HG03457 (cell line): ENCODE measurements around the gene EFCAB12.

Source experiments
- ATAC-seq: cut with Tn5 transposase; IDR thresholded peaks from one replicate; pipeline ENCODE4 v1.9.1; 2021; ENCODE audit warnings: moderate number of reproducible peaks; ENCODE audit not compliant: unreplicated experiment

Gene EFCAB12

GRCh38 chr3:129428376-129429079 is at the start of gene EFCAB12:
TSS of gene EFCAB12 (minus strand) at chr3:129428636. CDS start at chr3:129428488, 148 bp downstream.
- no peak for ATAC-seq

GRCh38 chr3:129476586-129476985 is 48.1 kb upstream of the EFCAB12 start:
- no peak for ATAC-seq

- no peak for ATAC-seq
These were observed 47.4 kb upstream of the EFCAB12 start for GRCh38 chr3:129475863-129476262.

- ATAC-seq = no peak
These were observed 46.8 kb upstream of the EFCAB12 start for GRCh38 chr3:129474984-129475804.

GRCh38 chr3:129473769-129474152 is 45.3 kb upstream of the EFCAB12 start:
- no peak for ATAC-seq

GRCh38 chr3:129473067-129473768 is 44.8 kb upstream of the EFCAB12 start:
- ATAC-seq = no peak

GRCh38 chr3:129470861-129471260 is 42.4 kb upstream of the EFCAB12 start:
- ATAC-seq = no peak

GRCh38 chr3:129469026-129469425 is 40.6 kb upstream of the EFCAB12 start:
- ATAC-seq = no peak

- no peak for ATAC-seq
These were observed 39.5 kb upstream of the EFCAB12 start for GRCh38 chr3:129467932-129468331.

GRCh38 chr3:129463716-129464115 is 35.3 kb upstream of the EFCAB12 start:
- ATAC-seq = no peak

- ATAC-seq = no peak
These were observed 34.7 kb upstream of the EFCAB12 start for GRCh38 chr3:129463094-129463493.

GRCh38 chr3:129462361-129462968 is 34.0 kb upstream of the EFCAB12 start:
- ATAC-seq = no peak

GRCh38 chr3:129461461-129462146 is 33.2 kb upstream of the EFCAB12 start:
- no peak for ATAC-seq

- no peak for ATAC-seq
These were observed 32.6 kb upstream of the EFCAB12 start for GRCh38 chr3:129461022-129461421.

GRCh38 chr3:129460572-129460971 is 32.1 kb upstream of the EFCAB12 start:
- ATAC-seq = no peak

GRCh38 chr3:129460155-129460554 is 31.7 kb upstream of the EFCAB12 start:
- ATAC-seq = no peak

GRCh38 chr3:129453732-129454131 is 25.3 kb upstream of the EFCAB12 start:
- no peak for ATAC-seq

- no peak for ATAC-seq
These were observed 21.1 kb upstream of the EFCAB12 start for GRCh38 chr3:129449279-129450115.

- no peak for ATAC-seq
These were observed 19.9 kb upstream of the EFCAB12 start for GRCh38 chr3:129448186-129448895.
